OCI-LY7 (cell line): Measurements from ENCODE around the gene HS3ST5.

ENCODE experiments used
- CTCF ChIP-seq: fragments of 200-600 bp; sonication (generic); conservative IDR thresholded peaks from 2 replicates; pipeline ENCODE4 v1.5.1; 2014; ENCODE audit warnings: mild to moderate bottlenecking, antibody characterized with exemption, low read length, moderate library complexity, mixed read lengths
- EZH2phosphoT487 ChIP-seq: fragments of 200-600 bp; sonication (generic); IDR thresholded peaks from 2 replicates; pipeline ENCODE4 v1.6.1; 2018; ENCODE audit warnings: low read depth, borderline replicate concordance, mild to moderate bottlenecking, mixed run types, antibody characterized with exemption, low read length, moderate library complexity, mixed read lengths

GRCh38 chr6:114055349-114055748 is 287.5 kb downstream of the HS3ST5 start:
- TF ChIP-seq CTCF (no peak), EZH2phosphoT487 (no peak)
